RWPE2 (cell line): Measurements from ENCODE around the gene NIT2.

Experiments
- ATAC-seq: fragments of 200-7000 bp; cut with Tn5 transposase; 3 replicates; pipeline ENCODE4 v1.9.1; 2021; ENCODE audit warnings: low read depth
- DNase-seq: peaks from one replicate; pipeline ENCODE4 v3.0.0-alpha.2; 2020; ENCODE audit warnings: low spot score
- H3K27ac ChIP-seq: fragments of 450-650 bp; 2 replicates; pipeline ENCODE4 v1.5.1; 2017; ENCODE audit warnings: mild to moderate bottlenecking; ENCODE audit not compliant: poor library complexity, severe bottlenecking
- H3K27me3 ChIP-seq: fragments of 250-450 bp; sonication (Bioruptor Pico); 2 replicates; pipeline ENCODE4 v1.5.1; 2021; ENCODE audit warnings: mild to moderate bottlenecking, moderate library complexity; ENCODE audit not compliant: insufficient read depth, poor library complexity, severe bottlenecking
- H3K36me3 ChIP-seq: fragments of 250-450 bp; sonication (Bioruptor Pico); 2 replicates; pipeline ENCODE4 v1.5.1; 2020; ENCODE audit warnings: low read depth, mild to moderate bottlenecking, moderate library complexity
- H3K4me1 ChIP-seq: fragments of 250-450 bp; sonication (Bioruptor Pico); 2 replicates; pipeline ENCODE4 v1.5.1; 2021; ENCODE audit warnings: mild to moderate bottlenecking, moderate library complexity; ENCODE audit not compliant: insufficient read depth, poor library complexity, severe bottlenecking
- H3K4me3 ChIP-seq: fragments of 250-450 bp; sonication (Bioruptor Pico); 2 replicates; pipeline ENCODE4 v1.5.1; 2021; ENCODE audit warnings: mild to moderate bottlenecking, moderate library complexity; ENCODE audit not compliant: severe bottlenecking
- H3K9me3 ChIP-seq: fragments of 250-450 bp; sonication (Bioruptor Pico); 2 replicates; pipeline ENCODE4 v1.5.1; 2021; ENCODE audit warnings: mild to moderate bottlenecking, moderate library complexity; ENCODE audit not compliant: severe bottlenecking
- CTCF ChIP-seq: fragments of 450-650 bp; IDR thresholded peaks from one replicate; pipeline ENCODE4 v1.5.1; 2017; ENCODE audit warnings: mild to moderate bottlenecking, moderate library complexity; ENCODE audit not compliant: poor library complexity, severe bottlenecking

NIT2 gene

GRCh38 chr3:100359035-100359434 lies 24.5 kb downstream of the NIT2 start:
- Histone ChIP-seq H3K36me3 (peaks cover 60% of the 10 kb centered on the region), H3K4me3 (no peak overlapping the region), H3K27me3 (no peaks in the 10 kb centered on the region), H3K9me3 (no peaks in the 10 kb centered on the region), H3K4me1 (no peaks in the 10 kb centered on the region), H3K27ac (no peak overlapping the region)
- no peak for TF ChIP-seq CTCF
- no peak for DNase-seq
- no peak for ATAC-seq

- H3K27me3 ChIP-seq, result no peaks in the 10 kb centered on the region
- H3K9me3 ChIP-seq, result no peaks in the 10 kb centered on the region
- no peaks in the 10 kb centered on the region for H3K4me1 ChIP-seq
- TF ChIP-seq CTCF, result no peak
- DNase-seq, result no peak
- H3K36me3 ChIP-seq, result peaks cover 58% of the 10 kb centered on the region
- no peak overlapping the region for H3K4me3 ChIP-seq
- ATAC-seq, result no peak
- H3K27ac ChIP-seq, result no peak overlapping the region
Measured at GRCh38 chr3:100360757-100361496, 26.4 kb downstream of the NIT2 start.

GRCh38 chr3:100361897-100362296 lies 27.3 kb downstream of the NIT2 start:
- no peak overlapping the region for H3K4me3 ChIP-seq
- DNase-seq (no peak), ATAC-seq (no peak)
- no peaks in the 10 kb centered on the region for H3K9me3 ChIP-seq
- TF ChIP-seq CTCF, result no peak
- peaks cover 58% of the 10 kb centered on the region for H3K36me3 ChIP-seq
- no peak overlapping the region for H3K27ac ChIP-seq
- H3K27me3 ChIP-seq, result no peaks in the 10 kb centered on the region
- H3K4me1 ChIP-seq, result no peaks in the 10 kb centered on the region

- no peak for ATAC-seq
- no peak for DNase-seq
- Histone ChIP-seq H3K9me3 (no peaks in the 10 kb centered on the region), H3K4me1 (no peaks in the 10 kb centered on the region), H3K36me3 (peaks cover 78% of the 10 kb centered on the region), H3K27me3 (no peaks in the 10 kb centered on the region), H3K4me3 (no peak overlapping the region), H3K27ac (no peak overlapping the region)
- no peak for TF ChIP-seq CTCF
Measured at GRCh38 chr3:100364421-100364820, 29.9 kb downstream of the NIT2 start.

GRCh38 chr3:100366424-100366823 lies 31.9 kb downstream of the NIT2 start:
- no peaks in the 10 kb centered on the region for H3K9me3 ChIP-seq
- no peaks in the 10 kb centered on the region for H3K4me1 ChIP-seq
- H3K36me3 ChIP-seq, result peaks cover 95% of the 10 kb centered on the region
- H3K4me3 ChIP-seq, result no peak overlapping the region
- no peaks in the 10 kb centered on the region for H3K27me3 ChIP-seq
- DNase-seq (no peak), ATAC-seq (no peak)
- H3K27ac ChIP-seq, result no peak overlapping the region
- TF ChIP-seq CTCF, result no peak
